Mesenchymal stem cell (in vitro differentiated cells and primary cell): ENCODE data around the gene ARMC12.

Experiments
- DNase-seq: peaks from one replicate; pipeline ENCODE4 v3.0.0-alpha.2; 2013
- H2AFZ ChIP-seq: one replicate; pipeline ENCODE4 v1.6.1; 2013; ENCODE audit warnings: low read depth, mild to moderate bottlenecking, control low read depth, inconsistent platforms, low read length, moderate library complexity
- H2AK5ac ChIP-seq: 2 replicates; pipeline ENCODE4 v1.6.1; 2013; ENCODE audit warnings: low read length, moderate library complexity, mild to moderate bottlenecking, inconsistent platforms; ENCODE audit not compliant: severe bottlenecking
- H2BK120ac ChIP-seq: one replicate; pipeline ENCODE4 v1.6.1; 2013; ENCODE audit warnings: low read depth, mild to moderate bottlenecking, inconsistent platforms, low read length, moderate library complexity
- H2BK12ac ChIP-seq, 2 experiments: one replicate each; pipeline ENCODE4 v1.6.1; 2013; ENCODE audit warnings: inconsistent platforms in 2 of 2, low read length in 2 of 2, mild to moderate bottlenecking in 2 of 2, moderate library complexity in 2 of 2, control low read depth in 1 of 2
- H2BK15ac ChIP-seq: one replicate; pipeline ENCODE4 v1.6.1; 2013; ENCODE audit warnings: mild to moderate bottlenecking, low read depth, inconsistent platforms; ENCODE audit not compliant: poor library complexity, severe bottlenecking
- H2BK5ac ChIP-seq: 2 replicates; pipeline ENCODE4 v1.6.1; 2013; ENCODE audit warnings: low read depth, mild to moderate bottlenecking, low read length, control low read depth, inconsistent platforms; ENCODE audit not compliant: poor library complexity, severe bottlenecking
- H3K14ac ChIP-seq, 2 experiments: one replicate each; pipeline ENCODE4 v1.6.1; 2013; ENCODE audit warnings: inconsistent platforms in 2 of 2, low read length in 2 of 2, control low read depth in 1 of 2, mild to moderate bottlenecking in 1 of 2, moderate library complexity in 1 of 2
- H3K18ac ChIP-seq, 2 experiments: one replicate each; pipeline ENCODE4 v1.6.1; 2013; ENCODE audit warnings: inconsistent platforms in 2 of 2, low read length in 2 of 2, control low read depth in 1 of 2, low read depth in 1 of 2, mild to moderate bottlenecking in 1 of 2
- H3K23ac ChIP-seq, 2 experiments: one replicate each; pipeline ENCODE4 v1.6.1; 2013; ENCODE audit warnings: inconsistent platforms in 2 of 2, low read length in 2 of 2, mild to moderate bottlenecking in 2 of 2, moderate library complexity in 2 of 2, control low read depth in 1 of 2
- H3K27ac ChIP-seq: 2 replicates; pipeline ENCODE4 v1.5.1; 2013; ENCODE audit warnings: mild to moderate bottlenecking, moderate library complexity, low read length, control low read depth, inconsistent platforms; ENCODE audit not compliant: poor library complexity, severe bottlenecking
- H3K27me3 ChIP-seq, 2 experiments: 2 replicates each; pipeline versions ENCODE4 v1.6.1 to v1.7.0; 2013; ENCODE audit warnings: low read length in 2 of 2, mild to moderate bottlenecking in 2 of 2, moderate library complexity in 2 of 2, control low read depth in 1 of 2, inconsistent platforms in 1 of 2; ENCODE audit not compliant: control insufficient read depth in 1 of 2, insufficient read depth in 1 of 2
- H3K36me3 ChIP-seq, 2 experiments: 2 replicates each; pipeline versions ENCODE4 v1.6.1 to v1.7.0; 2013; ENCODE audit warnings: low read length in 2 of 2, control low read depth in 1 of 2, inconsistent platforms in 1 of 2, low read depth in 1 of 2, mild to moderate bottlenecking in 1 of 2; ENCODE audit not compliant: insufficient read depth in 2 of 2, control insufficient read depth in 1 of 2
- H3K4ac ChIP-seq, 2 experiments: one replicate each; pipeline ENCODE4 v1.6.1; 2013; ENCODE audit warnings: inconsistent platforms in 2 of 2, low read length in 2 of 2, mild to moderate bottlenecking in 2 of 2, moderate library complexity in 2 of 2, control low read depth in 1 of 2, low read depth in 1 of 2
- H3K4me1 ChIP-seq: 2 replicates; pipeline ENCODE4 v1.6.1; 2013; ENCODE audit warnings: low read depth, low read length, control low read depth; ENCODE audit not compliant: control insufficient read depth, insufficient read depth
- H3K4me2 ChIP-seq: 2 replicates; pipeline ENCODE4 v1.6.1; 2013; ENCODE audit warnings: low read length, mild to moderate bottlenecking, inconsistent platforms; ENCODE audit not compliant: poor library complexity, severe bottlenecking
- H3K4me3 ChIP-seq, 2 experiments: 2 replicates each; pipeline versions ENCODE4 v1.5.1 to v1.7.0; 2013; ENCODE audit warnings: low read length in 2 of 2, mild to moderate bottlenecking in 2 of 2, control low read depth in 1 of 2, low read depth in 1 of 2; ENCODE audit not compliant: insufficient read depth in 1 of 2
- H3K79me1 ChIP-seq: replicated peaks from 2 replicates; pipeline ENCODE4 v1.6.1; 2013; ENCODE audit warnings: mild to moderate bottlenecking, control low read depth, low read length, inconsistent platforms; ENCODE audit not compliant: poor library complexity, severe bottlenecking
- H3K9ac ChIP-seq: 2 replicates; pipeline ENCODE4 v1.7.0; 2013; ENCODE audit warnings: mild to moderate bottlenecking, low read length, moderate library complexity
- H3K9me3 ChIP-seq: 2 replicates; pipeline ENCODE4 v1.7.0; 2013; ENCODE audit warnings: mild to moderate bottlenecking, low read length; ENCODE audit not compliant: control insufficient read depth
- H4K8ac ChIP-seq: one replicate; pipeline ENCODE4 v1.6.1; 2013; ENCODE audit warnings: inconsistent platforms, mild to moderate bottlenecking, low read length, moderate library complexity
- H4K91ac ChIP-seq: one replicate; pipeline ENCODE4 v1.6.1; 2013; ENCODE audit warnings: mild to moderate bottlenecking, low read length, inconsistent platforms
- WGBS: methylation state at CpG from one replicate; pipeline ENCODE4 v1.1.7; 2013; ENCODE audit warnings: mixed read lengths; 5-methylcytosine and 5-hydroxymethylcytosine counted together

The ARMC12 gene

GRCh38 chr6:35718911-35719381 lies 17.9 kb upstream of the ARMC12 start:
- H3K4me1 ChIP-seq = peaks cover 16% of the 10 kb centered on the region
- H3K79me1 ChIP-seq = no peaks in the 10 kb centered on the region
- peak overlapping the region in 1 of 2 experiments; percentile 84 for H3K4ac ChIP-seq
- H2BK15ac ChIP-seq = peak overlapping the region; percentile 75
- H3K4me2 ChIP-seq = no peak overlapping the region
- no peaks in the 10 kb centered on the region for H3K36me3 ChIP-seq
- peak; percentile 49 for DNase-seq
- peaks cover 0 to 27% of the 10 kb centered on the region in 2 experiments for H3K27me3 ChIP-seq
- no peak overlapping the region for H3K9ac ChIP-seq
- H2AK5ac ChIP-seq = no peak overlapping the region
- H2BK5ac ChIP-seq = no peak overlapping the region
- peak overlapping the region; percentile 86 for H4K91ac ChIP-seq
- WGBS = 45% methylated on average over 2 of the region's 2 CpGs
- no peak overlapping the region for H3K27ac ChIP-seq
- peak overlapping the region; percentile 93 for H4K8ac ChIP-seq
- peak overlapping the region; percentile 74 to 85 for H3K18ac ChIP-seq
- no peak overlapping the region for H3K4me3 ChIP-seq
- peak overlapping the region; percentile 59 to 76 for H2BK12ac ChIP-seq
- H3K9me3 ChIP-seq = no peaks in the 10 kb centered on the region
- H3K14ac ChIP-seq = peak overlapping the region in 1 of 2 experiments; percentile 18
- no peak overlapping the region for H3K23ac ChIP-seq
- peak overlapping the region; percentile 36 for H2BK120ac ChIP-seq
- no peak overlapping the region for H2AFZ ChIP-seq

DNA sequence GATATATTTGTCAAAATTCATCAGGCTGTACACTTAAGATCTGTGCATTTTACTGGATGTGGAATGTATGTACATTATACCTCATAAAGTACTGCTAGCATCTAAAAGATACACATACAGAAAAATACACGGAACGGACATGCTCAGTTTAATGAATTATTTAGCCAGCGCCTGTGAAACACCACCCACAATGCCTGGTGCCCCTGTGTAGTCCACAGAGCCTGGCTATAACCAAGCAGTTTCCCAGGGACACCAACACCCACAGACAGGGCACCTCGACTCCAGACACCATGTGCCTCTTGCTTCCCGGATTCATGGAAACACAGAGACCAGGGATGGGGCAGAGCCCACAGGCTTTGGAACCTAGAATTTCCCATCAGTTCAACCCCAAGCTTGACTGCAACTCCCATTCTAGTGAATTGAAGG lies 17.4 kb upstream of the ARMC12 start:
- no peak overlapping the region for H3K27ac ChIP-seq
- peak overlapping the region; percentile 91 to 95 for H2BK12ac ChIP-seq
- H2BK5ac ChIP-seq = no peak overlapping the region
- H3K9ac ChIP-seq = no peak overlapping the region
- no peak overlapping the region for H2AK5ac ChIP-seq
- H2BK15ac ChIP-seq = no peak overlapping the region
- H4K8ac ChIP-seq = peak overlapping the region; percentile 84
- H3K23ac ChIP-seq = no peak overlapping the region
- no peaks in the 10 kb centered on the region for H3K9me3 ChIP-seq
- peak overlapping the region; percentile 61 to 100 for H3K4ac ChIP-seq
- H3K36me3 ChIP-seq = no peaks in the 10 kb centered on the region
- H2AFZ ChIP-seq = no peak overlapping the region
- no peaks in the 10 kb centered on the region for H3K79me1 ChIP-seq
- H3K4me2 ChIP-seq = peak overlapping the region; percentile 57
- no peak overlapping the region for H3K4me3 ChIP-seq
- 43% methylated on average over 5 of the region's 5 CpGs for WGBS
- H2BK120ac ChIP-seq = peak overlapping the region; percentile 36
- H3K18ac ChIP-seq = peak overlapping the region; percentile 49 to 99
- H4K91ac ChIP-seq = peak overlapping the region; percentile 99
- no peak for DNase-seq
- peaks cover 16% of the 10 kb centered on the region for H3K4me1 ChIP-seq
- peak overlapping the region in 1 of 2 experiments; percentile 44 for H3K14ac ChIP-seq
- H3K27me3 ChIP-seq = peaks cover 0 to 29% of the 10 kb centered on the region in 2 experiments

DNA sequence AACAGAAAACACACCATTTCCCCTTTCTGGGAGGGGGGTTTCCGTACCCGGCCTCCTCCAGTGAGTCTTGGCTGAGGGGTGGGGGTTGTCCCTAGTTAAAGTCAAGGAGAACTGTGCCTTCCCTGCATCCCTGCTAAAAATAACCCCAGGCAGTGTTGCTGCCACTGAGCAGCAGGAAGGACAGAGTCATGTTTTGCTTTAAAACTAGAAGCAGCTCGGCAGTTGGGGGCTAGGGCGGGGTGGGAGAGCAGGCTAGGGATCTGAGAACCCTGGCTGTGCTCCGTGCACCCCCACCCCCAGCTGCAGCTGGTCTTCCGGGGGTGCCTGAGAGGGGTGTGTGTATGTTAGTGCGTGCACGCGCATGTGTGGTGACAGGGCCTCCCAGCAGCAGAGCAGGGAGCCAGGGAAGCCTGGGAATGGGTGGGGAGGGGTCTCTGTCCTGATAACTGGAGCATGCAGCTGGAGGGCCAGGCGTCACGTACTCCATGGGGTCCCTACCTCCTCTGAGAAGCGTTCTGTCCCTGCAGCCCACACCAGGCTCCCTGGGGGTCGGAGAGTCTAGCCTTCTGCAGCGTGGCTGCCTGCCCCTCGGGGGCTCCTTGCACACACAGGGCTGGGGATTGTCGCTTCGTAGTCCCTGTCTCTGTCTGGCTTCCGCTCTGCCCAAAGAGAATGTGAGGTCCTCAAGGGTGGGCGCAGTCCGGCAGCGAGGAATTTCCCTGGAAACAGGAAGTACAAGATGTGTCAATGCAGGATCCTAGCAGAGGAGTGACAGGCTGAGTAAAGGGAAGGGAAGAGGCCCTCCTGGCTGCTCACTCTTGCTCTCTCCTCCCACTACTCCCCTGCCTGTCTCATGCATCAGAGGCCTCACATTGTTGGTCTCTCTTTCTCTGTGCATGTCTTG lies 16.8 kb upstream of the ARMC12 start:
- peak overlapping the region; percentile 73 for H2BK15ac ChIP-seq

More for the DNA sequence above, 16.8 kb upstream of the ARMC12 start:
- Histone ChIP-seq H4K91ac (peak overlapping the region; percentile 99), H3K4ac (peak overlapping the region; percentile 73 to 100), H3K18ac (peak overlapping the region; percentile 49 to 99), H3K79me1 (no peaks in the 10 kb centered on the region), H2BK120ac (peak overlapping the region; percentile 36), H3K36me3 (no peaks in the 10 kb centered on the region), H3K27me3 (peaks cover 0 to 33% of the 10 kb centered on the region in 2 experiments), H2BK12ac (peak overlapping the region; percentile 95 to 100), H3K4me2 (peak overlapping the region; percentile 57), H3K4me3 (peak overlapping the region in 1 of 2 experiments; percentile 39), H3K27ac (peak overlapping the region; percentile 16), H3K23ac (peak overlapping the region in 1 of 2 experiments; percentile 63), H2AK5ac (no peak overlapping the region), H3K9ac (no peak overlapping the region), H2AFZ (peak overlapping the region; percentile 86), H4K8ac (peak overlapping the region; percentile 84), H3K4me1 (peaks cover 16% of the 10 kb centered on the region), H3K14ac (peak overlapping the region in 1 of 2 experiments; percentile 98), H3K9me3 (no peaks in the 10 kb centered on the region), H2BK5ac (peak overlapping the region; percentile 33)
- DNase-seq = peak; percentile 79
- 0% methylated on average over 21 of the region's 21 CpGs for WGBS
